Sigmoid colon (tissue), 3 donors: ENCODE results near the gene DUSP18.

Experiments used
- CTCF ChIP-seq, 4 experiments: fragments of 450-650 bp in 3 of 4; fragments of 200-600 bp in 1 of 4; IDR thresholded peaks; one replicate each; pipeline ENCODE4 v1.5.1; 2016 to 2019; ENCODE audit warnings: antibody characterized with exemption in 4 of 4, mild to moderate bottlenecking in 3 of 4, moderate library complexity in 2 of 4
- POLR2A ChIP-seq, 2 donors: fragments of 450-650 bp; IDR thresholded peaks; one replicate each; pipeline ENCODE4 v1.6.1; 2016; ENCODE audit warnings: antibody characterized with exemption in 2 of 2, mild to moderate bottlenecking in 2 of 2, moderate library complexity in 2 of 2

- no peak for TF ChIP-seq CTCF (IDR thresholded peaks at IDR 0.05)
- no peak for TF ChIP-seq POLR2A (IDR thresholded peaks at IDR 0.05)
Measured at GRCh38 chr22:30636226-30637077, 31.2 kb downstream of the DUSP18 start.
